Forelimb muscle (tissue), 1 donor: ENCODE results near the gene LHX8. TPM values are rescaled to one million over a fixed set of nuclear protein-coding genes. Genes with fewer than 3 reads are reported as not detected.
"Not testable (repeated sequence)": the region's sequence is repeated elsewhere in the genome, so short reads cannot be mapped to it uniquely, and the experiment has no call there.

Experiments
- DNase-seq: peaks from one replicate; pipeline ENCODE4 v3.0.0-alpha.2; 2013; ENCODE audit warnings: low read depth
- polyA plus RNA-seq: library from polyadenylated mRNA; unstranded; fragments of 120-200 nt; gene quantifications from one replicate; pipeline ENCODE4 v1.2.1, GENCODE V29; 2013; ENCODE audit not compliant: insufficient read length

The LHX8 gene
- polyA plus RNA-seq = not detected

- no peak for DNase-seq
Observed at GRCh38 chr1:75133750-75134646, at the start of gene LHX8. LHX8 (plus strand) TSS chr1:75134388; CDS start chr1:75136615, 2,227 bp downstream.

- no peak for DNase-seq
Observed at GRCh38 chr1:75085931-75086330, 48.3 kb upstream of the LHX8 start.

GRCh38 chr1:75087278-75087677, 46.9 kb upstream of the LHX8 start:
- no peak for DNase-seq

GRCh38 chr1:75092141-75092540, 42.0 kb upstream of the LHX8 start:
- no peak for DNase-seq

- peak; percentile 9 for DNase-seq
Observed at GRCh38 chr1:75097654-75098053, 36.5 kb upstream of the LHX8 start.

GRCh38 chr1:75099581-75099980, 34.6 kb upstream of the LHX8 start:
- peak; percentile 13 for DNase-seq

GRCh38 chr1:75100481-75101092, 33.6 kb upstream of the LHX8 start:
- no peak for DNase-seq

GRCh38 chr1:75112362-75112951, 21.7 kb upstream of the LHX8 start:
- DNase-seq = not testable (repeated sequence)

- DNase-seq = no peak
Observed at GRCh38 chr1:75115654-75116053, 18.5 kb upstream of the LHX8 start.

GRCh38 chr1:75123756-75124155, 10.4 kb upstream of the LHX8 start:
- DNase-seq = no peak

GRCh38 chr1:75124510-75124909, 9.7 kb upstream of the LHX8 start:
- no peak for DNase-seq

GRCh38 chr1:75125161-75125726, 8.9 kb upstream of the LHX8 start:
- DNase-seq = no peak

- DNase-seq = no peak
Observed at GRCh38 chr1:75126611-75127101, 7.5 kb upstream of the LHX8 start.

GRCh38 chr1:75127916-75128717, 6.1 kb upstream of the LHX8 start:
- no peak for DNase-seq

GRCh38 chr1:75129660-75129982, 4.6 kb upstream of the LHX8 start:
- no peak for DNase-seq

- no peak for DNase-seq
Observed at GRCh38 chr1:75129983-75130789, 4.0 kb upstream of the LHX8 start.

- no peak for DNase-seq
Observed at GRCh38 chr1:75130865-75131564, 3.2 kb upstream of the LHX8 start.

- no peak for DNase-seq
Observed at GRCh38 chr1:75131565-75132241, 2.5 kb upstream of the LHX8 start.

GRCh38 chr1:75132242-75132811, 1.9 kb upstream of the LHX8 start:
- DNase-seq = no peak
